HCT116 (cell line): Measurements from ENCODE around the gene SEPTIN8. TPM values are rescaled to one million over a fixed set of nuclear protein-coding genes. Genes with fewer than 3 reads are reported as not detected.

Source experiments
- ATAC-seq: fragments of 200-7000 bp; cut with Tn5 transposase; 2 replicates; pipeline ENCODE4 v1.9.1; 2020; ENCODE audit warnings: mild to moderate bottlenecking, moderate library complexity
- BruUV-seq: library from RNA; stranded (reverse); fragments of 400-500 nt; replicated peaks from 2 replicates; lab custom pipeline; 2021; lab: Mats Ljungman, UMichigan
- CTCF ChIA-PET: fragments of 300-600 bp; sonication (Branson Sonifier 250); formaldehyde crosslinking; loops from one replicate; lab custom pipeline; 2021; ENCODE audit warnings: antibody characterized with exemption; lab: Charles Lee
- POLR2A ChIA-PET: fragments of 300-600, 350-600 bp; sonication (Branson Sonifier 250); formaldehyde crosslinking; loops from one replicate; lab custom pipeline; 2021; ENCODE audit warnings: antibody characterized with exemption; lab: Charles Lee
- RAD21 ChIA-PET, 2 experiments: fragments of 300-600 bp; sonication (Branson Sonifier 250); formaldehyde crosslinking; loops; one replicate each; lab custom pipeline; 2023; ENCODE audit warnings: low total read pairs in 2 of 2; ENCODE audit not compliant: uncharacterized antibody in 2 of 2, unreplicated experiment in 2 of 2, low non-redundant PET in 1 of 2; lab: Charles Lee
- DNase-seq: peaks from one replicate; pipeline ENCODE4 v3.0.0-alpha.2; 2010; ENCODE audit warnings: low read depth, low spot score
- H2AFZ ChIP-seq: fragments of 200-600 bp; shearing (Covaris generic), sonication (generic); 2 replicates; pipeline ENCODE4 v1.6.1; 2017; ENCODE audit warnings: low read depth, mixed run types, mixed read lengths, antibody characterized with exemption, low read length; ENCODE audit not compliant: poor library complexity, severe bottlenecking
- H3K27ac ChIP-seq: 2 replicates; pipeline ENCODE4 v1.5.1; 2012; ENCODE audit warnings: low read depth, low read length
- H3K27me3 ChIP-seq: fragments of 200-600 bp; sonication (generic); 2 replicates; pipeline ENCODE4 v1.6.1; 2016; ENCODE audit warnings: mixed run types, low read length, mixed read lengths; ENCODE audit not compliant: insufficient read depth
- H3K36me3 ChIP-seq, 2 experiments: fragments of 200-500 bp in 1 of 2; fragments of 200-600 bp in 1 of 2; sonication (Bioruptor generic) in 1 of 2; sonication (generic) in 1 of 2; 2 replicates each; pipeline versions ENCODE4 v1.5.1 to v1.6.1; 2014 to 2016; ENCODE audit warnings: low read length in 2 of 2, inconsistent platforms in 1 of 2, mixed read lengths in 1 of 2, mixed run types in 1 of 2; ENCODE audit not compliant: insufficient read depth in 2 of 2, control insufficient read depth in 1 of 2
- H3K4me1 ChIP-seq, 2 experiments: fragments of 200-600 bp in 1 of 2; sonication (generic) in 1 of 2; 2 replicates each; pipeline versions ENCODE4 v1.5.1 to v1.6.1; 2012 to 2017; ENCODE audit warnings: low read length in 2 of 2, inconsistent platforms in 1 of 2, mild to moderate bottlenecking in 1 of 2, mixed read lengths in 1 of 2, mixed run types in 1 of 2, moderate library complexity in 1 of 2; ENCODE audit not compliant: insufficient read depth in 2 of 2, control insufficient read depth in 1 of 2
- H3K4me2 ChIP-seq: fragments of 200-600 bp; sonication (generic); 2 replicates; pipeline ENCODE4 v1.6.1; 2017; ENCODE audit warnings: mixed run types, low read length, mixed read lengths
- H3K4me3 ChIP-seq, 2 experiments: fragments of 200-600 bp in 1 of 2; sonication (generic) in 1 of 2; replicated peaks in 1 of 2; 2 replicates each; pipeline ENCODE4 v1.5.1; 2011 to 2016; ENCODE audit warnings: low read length in 2 of 2, control low read depth in 1 of 2, low read depth in 1 of 2, mild to moderate bottlenecking in 1 of 2, mixed read lengths in 1 of 2, mixed run types in 1 of 2
- H3K79me2 ChIP-seq: fragments of 200-600 bp; sonication (generic); 2 replicates; pipeline ENCODE4 v1.6.1; 2017; ENCODE audit warnings: mild to moderate bottlenecking, mixed run types, low read length, moderate library complexity, mixed read lengths; ENCODE audit not compliant: insufficient read depth
- H3K9ac ChIP-seq: fragments of 200-600 bp; sonication (generic); 2 replicates; pipeline ENCODE4 v1.6.1; 2016; ENCODE audit warnings: low read length, mixed read lengths
- H3K9me2 ChIP-seq: fragments of 200-600 bp; sonication (generic), shearing (Covaris generic); 2 replicates; pipeline ENCODE4 v1.6.1; 2017; ENCODE audit warnings: mixed run types, mild to moderate bottlenecking, moderate library complexity; ENCODE audit not compliant: insufficient read depth
- H3K9me3 ChIP-seq, 2 experiments: fragments of 200-500 bp in 1 of 2; fragments of 200-600 bp in 1 of 2; sonication (Bioruptor generic) in 1 of 2; sonication (generic) in 1 of 2; 2 replicates each; pipeline ENCODE4 v1.6.1; 2014 to 2017; ENCODE audit warnings: low read length in 2 of 2, mixed read lengths in 2 of 2, inconsistent platforms in 1 of 2, low read depth in 1 of 2, mild to moderate bottlenecking in 1 of 2, mixed run types in 1 of 2, moderate library complexity in 1 of 2; ENCODE audit not compliant: control insufficient read depth in 1 of 2, insufficient read depth in 1 of 2
- H4K20me1 ChIP-seq: fragments of 200-600 bp; sonication (generic), shearing (Covaris generic); 2 replicates; pipeline ENCODE4 v1.6.1; 2017; ENCODE audit warnings: mixed run types, mild to moderate bottlenecking, moderate library complexity; ENCODE audit not compliant: insufficient read depth
- ATF3 ChIP-seq: IDR thresholded peaks from 2 replicates; pipeline ENCODE4 v1.6.1; 2012
- CBX3 ChIP-seq: IDR thresholded peaks from 2 replicates; pipeline ENCODE4 v1.6.1; 2012; ENCODE audit warnings: low read depth
- EGR1 ChIP-seq: IDR thresholded peaks from 2 replicates; pipeline ENCODE4 v1.6.1; 2012; ENCODE audit warnings: low read depth
- EZH2 ChIP-seq: fragments of 200-600 bp; sonication (generic); IDR thresholded peaks from 2 replicates; pipeline ENCODE4 v1.6.1; 2017; ENCODE audit warnings: antibody characterized with exemption, mixed run types
- JUND ChIP-seq: IDR thresholded peaks from 2 replicates; pipeline ENCODE4 v1.6.1; 2012
- POLR2A ChIP-seq: IDR thresholded peaks from 2 replicates; pipeline ENCODE4 v1.7.0; 2011; ENCODE audit warnings: borderline replicate concordance; ENCODE audit not compliant: insufficient read depth, insufficient read length; ENCODE audit errors: extremely low read depth
- RAD21 ChIP-seq: IDR thresholded peaks from 2 replicates; pipeline ENCODE4 v1.6.1; 2012; ENCODE audit warnings: low read depth, mild to moderate bottlenecking
- REST ChIP-seq: IDR thresholded peaks from 2 replicates; pipeline ENCODE4 v1.6.1; 2012; ENCODE audit warnings: low read depth
- SIN3A ChIP-seq: IDR thresholded peaks from 2 replicates; pipeline ENCODE4 v1.6.1; 2012; ENCODE audit warnings: low read depth
- SP1 ChIP-seq: IDR thresholded peaks from 2 replicates; pipeline ENCODE4 v1.6.1; 2012; ENCODE audit warnings: low read depth
- SRF ChIP-seq: IDR thresholded peaks from 2 replicates; pipeline ENCODE4 v1.6.1; 2012; ENCODE audit warnings: low read depth
- YY1 ChIP-seq: IDR thresholded peaks from 2 replicates; pipeline ENCODE4 v1.6.1; 2011; ENCODE audit warnings: low read length, low read depth, moderate library complexity, mild to moderate bottlenecking; ENCODE audit not compliant: insufficient replicate concordance; ENCODE audit errors: extremely low read depth
- ZBTB33 ChIP-seq: IDR thresholded peaks from 2 replicates; pipeline ENCODE4 v1.6.1; 2011; ENCODE audit warnings: mild to moderate bottlenecking, low read length, moderate library complexity; ENCODE audit not compliant: insufficient replicate concordance; ENCODE audit errors: extremely low read depth
- ZFX ChIP-seq: fragments of 450-650 bp; IDR thresholded peaks from 2 replicates; pipeline ENCODE4 v1.6.1; 2017
- ZNF274 ChIP-seq: fragments of 200-500 bp; sonication (Bioruptor generic); IDR thresholded peaks from 2 replicates; pipeline ENCODE4 v1.6.1; 2014; ENCODE audit warnings: mild to moderate bottlenecking, low read depth, low read length, inconsistent platforms
- intact Hi-C: fragments of 100-400 bp; cut with micrococcal nuclease; formaldehyde crosslinking; loops from 2 replicates; pipeline ENCODE4 v1.10.0; 2022
- total RNA-seq: library from RNA; stranded (reverse); gene quantifications from one replicate; pipeline ENCODE4 v1.2.1, GENCODE V29; 2021; ENCODE audit not compliant: unreplicated experiment

The SEPTIN8 gene
- total RNA-seq, 1 experiment from 2014 or later = 34.6 TPM

- Histone ChIP-seq H4K20me1 (no peaks in the 10 kb centered on the region), H3K36me3 (no peaks in the 10 kb centered on the region), H3K4me2 (no peak overlapping the region), H3K9me3 (no peaks in the 10 kb centered on the region), H3K4me1 (no peaks in the 10 kb centered on the region), H3K4me3 (no peak overlapping the region), H3K79me2 (no peaks in the 10 kb centered on the region), H3K27ac (no peak overlapping the region), H2AFZ (no peak overlapping the region), H3K9me2 (no peaks in the 10 kb centered on the region), H3K9ac (no peak overlapping the region), H3K27me3 (no peaks in the 10 kb centered on the region)
- intact Hi-C loops = no loop called here
- no TSS peak for BruUV-seq
- no peak for ATAC-seq
- ChIA-PET RAD21 (interaction anchor here in 1 of 2 experiments (1.0 kb wide), 1 partner anchor 182 kb away, joined by 4 read pairs; no protein-coding TSS in a partner anchor), POLR2A (no interaction called here), CTCF (interaction anchor here (2.2 kb wide), 1 partner anchor 9 kb away, joined by 5 read pairs; no protein-coding TSS in a partner anchor)
- TF ChIP-seq POLR2A (no peak), ZNF274 (no peak), SP1 (no peak), ATF3 (no peak), RAD21 (no peak), JUND (no peak), REST (no peak), SIN3A (no peak), YY1 (no peak), ZBTB33 (no peak), ZFX (no peak), EGR1 (no peak), SRF (no peak), EZH2 (no peak), CBX3 (no peak)
- DNase-seq = no peak
Measured at GRCh38 chr5:132708645-132709044, 68.4 kb downstream of the SEPTIN8 start.
